Small intestine (tissue), 7 donors: ENCODE measurements around the gene MBD3. TPM values are rescaled to one million over a fixed set of nuclear protein-coding genes. Genes with fewer than 3 reads are reported as not detected.

Experiments
- DNase-seq, 2 donors: peaks; one replicate each; pipeline versions ENCODE4 v3.0.0 to v3.0.0-alpha.2; 2013
- FAIRE-seq: peaks from 2 replicates; lab custom pipeline; 2012; peaks lifted over from hg19 to GRCh38; lab: Jason Lieb, UNC
- H3K27ac ChIP-seq, 3 donors: one replicate each; pipeline ENCODE4 v1.5.1; 2013; ENCODE audit warnings: low read length in 2 of 3, mild to moderate bottlenecking in 2 of 3, control low read depth in 1 of 3, inconsistent platforms in 1 of 3, low read depth in 1 of 3, moderate library complexity in 1 of 3
- H3K27me3 ChIP-seq, 3 donors: one replicate each; pipeline ENCODE4 v1.6.1; 2013; ENCODE audit warnings: low read length in 3 of 3, inconsistent platforms in 1 of 3; ENCODE audit not compliant: control insufficient read depth in 3 of 3, insufficient read depth in 3 of 3
- H3K36me3 ChIP-seq, 3 donors: one replicate each; pipeline ENCODE4 v1.6.1; 2013; ENCODE audit warnings: low read length in 3 of 3, inconsistent platforms in 1 of 3, low read depth in 1 of 3, mild to moderate bottlenecking in 1 of 3, moderate library complexity in 1 of 3; ENCODE audit not compliant: control insufficient read depth in 3 of 3, insufficient read depth in 2 of 3
- H3K4me1 ChIP-seq, 3 donors: one replicate each; pipeline ENCODE4 v1.6.1; 2013; ENCODE audit warnings: low read length in 2 of 3, inconsistent platforms in 1 of 3, low read depth in 1 of 3, mild to moderate bottlenecking in 1 of 3, moderate library complexity in 1 of 3; ENCODE audit not compliant: control insufficient read depth in 3 of 3, insufficient read depth in 2 of 3
- H3K4me3 ChIP-seq, 3 donors: one replicate each; pipeline ENCODE4 v1.5.1; 2013; ENCODE audit warnings: low read length in 3 of 3, control low read depth in 1 of 3, inconsistent platforms in 1 of 3, low read depth in 1 of 3, mild to moderate bottlenecking in 1 of 3, moderate library complexity in 1 of 3
- H3K9me3 ChIP-seq, 2 donors: one replicate each; pipeline ENCODE4 v1.6.1; 2013; ENCODE audit warnings: low read depth in 1 of 2, low read length in 1 of 2; ENCODE audit not compliant: control insufficient read depth in 2 of 2, insufficient read depth in 1 of 2
- WGBS, 3 donors: extraction: QIAGEN DNeasy Blood & Tissue Kit; methylation state at CpG; one replicate each; pipeline ENCODE4 v1.1.7; 2013; 5-methylcytosine and 5-hydroxymethylcytosine counted together
- polyA plus RNA-seq, 4 donors: library from polyadenylated mRNA; stranded (reverse) in 3 of 4; unstranded in 1 of 4; fragments of 200-250 nt in 3 of 4; fragments of 120-200 nt in 1 of 4; gene quantifications; one replicate each; pipeline versions ENCODE4 v1.2.1 to v1.2.3, GENCODE V29; 2013
- donor health status: healthy with polysubstance abuse.
- donor health status: control.
- donor health status: control.
- donor health status: Bipolar disorder and iron deficiency.
- donor health status: healthy.

MBD3 gene
- polyA plus RNA-seq, 4 donors, result 48.3 to 112 (median 69.9) TPM

DNA sequence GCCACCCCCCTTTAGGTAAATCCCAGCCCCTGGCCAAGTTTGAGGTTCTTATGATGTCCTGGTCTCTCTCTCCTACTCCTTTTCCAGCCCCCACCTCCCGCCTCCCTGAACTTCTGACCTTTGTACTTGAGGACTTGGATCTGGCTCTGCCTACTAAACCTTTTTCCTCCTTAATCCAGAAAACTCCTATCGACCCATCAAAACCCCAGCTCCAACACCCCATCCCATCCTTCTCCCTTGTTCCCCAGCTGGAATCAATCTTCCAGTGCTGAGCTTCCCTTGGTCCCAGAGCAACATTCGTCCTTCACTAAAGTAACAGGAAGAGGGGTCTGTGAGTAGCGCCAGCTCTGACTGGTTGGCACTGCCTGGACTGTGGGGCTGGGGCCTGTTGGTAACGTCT is 29.9 kb upstream of the MBD3 start:
- peaks cover 3 to 99% (median 13%) of the 10 kb centered on the region in 3 donors for H3K36me3 ChIP-seq
- no peak overlapping the region for H3K27ac ChIP-seq
- H3K27me3 ChIP-seq, result no peaks in the 10 kb centered on the region
- no peak for FAIRE-seq
- peak in 1 of 2 donors; percentile 33 for DNase-seq
- no peaks in the 10 kb centered on the region for H3K4me1 ChIP-seq
- no peaks in the 10 kb centered on the region for H3K9me3 ChIP-seq
- no peak overlapping the region for H3K4me3 ChIP-seq
- 80 to 93% (median 88%) methylated on average over 5 of the region's 5 CpGs for WGBS, 3 donors

DNA sequence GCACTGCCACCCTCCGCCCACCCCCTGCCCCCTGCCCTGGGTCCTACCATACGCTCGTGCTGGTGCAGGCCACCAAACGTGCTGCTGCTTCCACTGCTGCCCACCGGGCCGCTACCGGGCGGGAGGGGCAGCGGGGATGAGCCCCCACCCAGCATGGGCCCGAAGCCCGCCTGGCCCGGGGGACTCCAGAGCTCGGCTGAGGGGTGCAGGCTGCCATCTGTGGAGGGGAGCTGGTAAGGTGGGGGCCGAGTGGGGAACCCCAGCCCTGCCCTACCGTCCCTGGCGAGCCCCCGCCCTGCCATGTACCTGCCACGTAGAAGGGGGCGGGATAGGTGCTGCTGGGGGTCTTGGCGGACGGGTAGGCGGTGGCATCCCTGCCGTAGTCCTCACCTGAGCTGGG is 29.3 kb upstream of the MBD3 start:
- Histone ChIP-seq H3K4me3 (no peak overlapping the region), H3K9me3 (no peaks in the 10 kb centered on the region), H3K27ac (no peak overlapping the region), H3K27me3 (no peaks in the 10 kb centered on the region), H3K4me1 (no peaks in the 10 kb centered on the region), H3K36me3 (peaks cover 3 to 99% (median 13%) of the 10 kb centered on the region in 3 donors)
- 90% methylated on average over 14 to 23 of the region's 23 CpGs for WGBS, 3 donors
- DNase-seq (no peak), FAIRE-seq (no peak)

DNA sequence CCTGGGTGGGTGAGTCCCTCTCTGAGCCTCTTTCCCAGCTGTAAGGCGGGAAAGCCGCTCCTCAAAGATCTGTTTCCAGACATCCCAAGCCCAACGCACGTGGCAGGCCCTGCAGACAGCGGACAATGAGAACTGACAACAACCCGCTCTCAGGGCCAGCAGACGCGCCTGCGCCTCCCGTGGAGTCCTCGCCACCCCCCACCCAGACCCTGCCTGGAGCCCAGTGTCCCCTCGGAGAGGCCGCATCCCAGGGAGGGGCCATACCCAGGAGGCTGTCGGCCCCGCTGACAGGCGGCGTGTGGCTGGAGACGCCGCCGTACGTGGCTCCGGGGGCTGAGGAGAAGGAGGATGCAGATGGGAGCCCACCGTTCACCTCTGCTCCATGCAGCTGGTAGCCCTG is 28.9 kb upstream of the MBD3 start:
- Histone ChIP-seq H3K9me3 (no peaks in the 10 kb centered on the region), H3K36me3 (peaks cover 3 to 97% (median 13%) of the 10 kb centered on the region in 3 donors), H3K27me3 (no peaks in the 10 kb centered on the region), H3K27ac (no peak overlapping the region), H3K4me3 (no peak overlapping the region), H3K4me1 (no peaks in the 10 kb centered on the region)
- FAIRE-seq, result no peak
- no peak for DNase-seq
- WGBS, 3 donors, result 92 to 95% (median 94%) methylated on average over 22 to 23 of the region's 23 CpGs

DNA sequence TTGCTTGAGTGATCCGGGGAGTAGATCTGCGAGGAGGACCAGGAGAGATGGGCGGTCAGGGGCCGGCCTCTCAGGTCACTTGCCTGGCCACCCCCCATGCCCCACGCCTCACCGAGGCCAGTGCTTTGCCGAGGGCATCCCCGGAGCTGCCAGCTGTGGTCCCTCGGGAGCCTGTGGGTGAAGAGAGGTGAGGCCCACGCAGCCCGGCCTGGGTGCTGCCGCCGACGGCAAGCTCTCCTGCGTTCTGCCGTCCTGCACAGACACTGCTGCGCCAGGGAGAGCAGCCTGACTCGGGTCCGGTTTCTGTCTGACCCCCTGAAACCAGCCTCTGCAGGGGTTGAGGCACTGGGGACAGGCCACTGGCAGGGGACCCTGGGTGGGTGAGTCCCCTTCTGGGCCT is 28.4 kb upstream of the MBD3 start:
- WGBS, 3 donors, result 89 to 98% (median 90%) methylated on average over 12 to 19 of the region's 19 CpGs
- peaks cover 3 to 97% (median 13%) of the 10 kb centered on the region in 3 donors for H3K36me3 ChIP-seq
- H3K27me3 ChIP-seq, result no peaks in the 10 kb centered on the region
- FAIRE-seq (no peak), DNase-seq (no peak)
- no peak overlapping the region for H3K4me3 ChIP-seq
- no peak overlapping the region for H3K27ac ChIP-seq
- H3K4me1 ChIP-seq, result no peaks in the 10 kb centered on the region
- H3K9me3 ChIP-seq, result no peaks in the 10 kb centered on the region

DNA sequence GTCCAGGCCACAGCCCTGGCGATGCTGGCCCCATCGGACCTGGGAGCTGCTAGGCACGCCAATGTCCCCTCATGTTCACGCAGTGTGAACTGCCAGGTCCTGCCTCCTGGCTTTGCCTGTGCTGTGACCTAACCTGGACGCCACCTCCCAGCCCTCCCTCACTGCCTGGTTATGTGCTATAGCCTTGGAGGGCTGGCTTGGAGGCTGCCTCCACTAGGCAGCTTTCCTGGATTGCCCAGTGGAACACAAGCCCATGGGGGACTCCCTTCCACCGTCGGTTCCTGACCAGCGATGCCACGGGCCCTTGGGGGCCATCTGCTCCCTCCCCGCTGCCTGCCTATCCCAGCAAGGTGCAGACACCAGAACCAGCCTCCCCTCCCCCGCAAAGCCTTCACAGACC is 27.8 kb upstream of the MBD3 start:
- H3K4me1 ChIP-seq, result no peaks in the 10 kb centered on the region
- H3K27me3 ChIP-seq, result no peaks in the 10 kb centered on the region
- WGBS, 3 donors, result 87 to 98% (median 93%) methylated on average over 9 to 11 of the region's 11 CpGs
- DNase-seq (no peak), FAIRE-seq (no peak)
- H3K27ac ChIP-seq, result no peak overlapping the region
- H3K9me3 ChIP-seq, result no peaks in the 10 kb centered on the region
- H3K36me3 ChIP-seq, result peaks cover 8 to 95% (median 16%) of the 10 kb centered on the region in 3 donors
- no peak overlapping the region for H3K4me3 ChIP-seq

DNA sequence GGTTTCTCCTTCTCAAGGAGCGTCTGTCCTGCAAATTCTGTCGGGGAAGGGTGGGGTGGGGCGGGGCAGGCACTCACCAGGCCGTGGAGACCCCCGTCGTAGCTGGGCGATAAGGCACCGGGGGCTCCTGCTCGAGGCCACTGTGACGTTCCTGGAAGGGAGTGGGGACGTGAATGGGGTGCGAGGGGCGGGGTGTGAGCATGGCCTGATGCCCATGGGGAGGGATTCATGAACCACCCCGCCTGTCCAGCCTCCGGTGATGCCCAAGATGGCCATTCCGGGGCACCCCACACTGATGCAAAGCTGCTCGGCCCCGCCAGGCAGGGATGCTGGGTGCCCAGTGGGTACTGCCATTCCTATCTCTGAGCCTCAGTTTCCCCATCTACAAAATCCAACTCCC is 27.0 kb upstream of the MBD3 start:
- H3K4me3 ChIP-seq, result no peak overlapping the region
- WGBS, 3 donors, result 87 to 90% (median 88%) methylated on average over 18 of the region's 18 CpGs
- no peaks in the 10 kb centered on the region for H3K9me3 ChIP-seq
- no peaks in the 10 kb centered on the region for H3K4me1 ChIP-seq
- H3K36me3 ChIP-seq, result peaks cover 16 to 95% (median 16%) of the 10 kb centered on the region in 3 donors
- DNase-seq (no peak), FAIRE-seq (no peak)
- no peaks in the 10 kb centered on the region for H3K27me3 ChIP-seq
- no peak overlapping the region for H3K27ac ChIP-seq

DNA sequence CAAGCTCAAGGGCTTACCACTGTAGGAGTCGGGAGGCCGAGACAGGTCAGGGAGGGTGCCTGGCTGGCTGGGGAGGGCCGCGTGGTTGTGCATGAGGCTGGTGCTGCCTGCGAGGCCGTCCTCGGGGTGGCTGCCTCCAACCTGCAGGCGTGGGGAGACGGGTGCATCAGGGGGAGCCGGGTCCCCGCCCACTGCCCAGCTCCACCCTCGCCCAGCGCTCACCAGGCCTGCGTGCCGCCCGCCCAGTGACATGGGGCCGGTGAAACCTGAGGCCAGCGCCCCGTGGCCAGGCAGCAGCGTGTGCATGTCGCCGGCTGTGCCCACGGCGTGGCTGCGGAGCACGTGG is 26.4 kb upstream of the MBD3 start:
- peaks cover 0 to under 1% (median 0%) of the 10 kb centered on the region in 3 donors for H3K4me1 ChIP-seq
- H3K27ac ChIP-seq, result no peak overlapping the region
- FAIRE-seq, result no peak
- H3K36me3 ChIP-seq, result peaks cover 16 to 95% (median 21%) of the 10 kb centered on the region in 3 donors
- WGBS, 3 donors, result 94 to 95% (median 94%) methylated on average over 25 to 26 of the region's 26 CpGs
- no peak for DNase-seq
- H3K27me3 ChIP-seq, result no peaks in the 10 kb centered on the region
- no peak overlapping the region for H3K4me3 ChIP-seq
- no peaks in the 10 kb centered on the region for H3K9me3 ChIP-seq

DNA sequence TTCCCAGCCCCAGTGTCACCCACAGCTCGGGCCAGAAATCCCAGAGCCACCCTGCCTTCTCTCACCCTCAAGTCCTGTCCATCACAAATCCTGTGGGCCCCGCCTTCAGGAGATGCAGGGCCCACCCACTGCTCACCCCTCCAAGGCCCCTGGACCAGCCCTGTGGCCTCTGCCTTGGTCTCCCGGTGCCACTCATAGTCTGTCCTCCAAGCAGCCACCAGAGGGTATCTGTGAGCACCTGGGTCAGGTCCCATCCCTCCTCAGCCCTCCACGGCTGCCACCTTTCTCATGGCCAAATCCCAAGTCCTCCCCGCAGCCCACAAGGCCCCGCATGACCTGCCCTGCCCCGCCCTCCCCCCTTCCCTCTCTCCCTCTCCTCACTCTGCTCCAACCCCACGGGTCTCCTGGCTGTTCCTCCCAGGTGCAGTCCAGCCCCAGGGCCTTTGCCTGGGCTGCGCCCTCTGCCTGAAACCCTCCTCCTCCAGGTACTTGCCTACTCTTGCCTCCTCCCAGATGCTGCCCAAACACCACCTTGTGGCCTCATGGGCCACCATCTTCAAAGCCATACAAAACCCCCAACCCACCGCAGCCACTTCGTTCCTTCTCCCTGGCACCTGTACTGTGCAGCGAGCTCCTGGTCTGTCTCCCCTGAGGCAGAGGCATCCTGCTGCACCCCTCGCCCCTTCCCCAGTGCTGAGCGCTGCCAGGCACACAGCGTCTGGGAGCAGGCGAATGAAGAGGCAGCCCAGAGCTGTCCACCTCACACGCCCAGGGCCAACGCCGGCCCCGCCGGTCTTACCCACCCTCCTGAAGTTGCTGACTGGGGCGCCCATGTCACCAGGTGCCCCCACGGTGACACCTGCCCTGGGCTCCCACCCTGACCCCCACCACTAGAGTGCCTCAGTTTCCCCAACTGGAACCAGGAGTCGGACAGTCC is 25.8 kb upstream of the MBD3 start:
- Histone ChIP-seq H3K4me1 (peaks cover 0 to 6% (median 0%) of the 10 kb centered on the region in 3 donors), H3K4me3 (no peak overlapping the region), H3K27me3 (no peaks in the 10 kb centered on the region), H3K9me3 (no peaks in the 10 kb centered on the region), H3K27ac (no peak overlapping the region), H3K36me3 (peaks cover 14 to 95% (median 22%) of the 10 kb centered on the region in 3 donors)
- 75 to 81% (median 78%) methylated on average over 24 of the region's 24 CpGs for WGBS, 3 donors
- FAIRE-seq (no peak), DNase-seq (peak; percentile 54 to 66)
